MCF 10A (cell line): Measurements from ENCODE around the gene VPS26C. TPM values are rescaled to one million over a fixed set of nuclear protein-coding genes. Genes with fewer than 3 reads are reported as not detected.

Experiments
- BruUV-seq: library from RNA; stranded (reverse); fragments of 400-500 nt; replicated peaks from 2 replicates; lab custom pipeline; 2021; lab: Mats Ljungman, UMichigan
- CTCF ChIA-PET: fragments of 300-600 bp; sonication (Branson Sonifier 250); formaldehyde crosslinking; extraction: SDS; loops from one replicate; lab custom pipeline; 2021; ENCODE audit warnings: antibody characterized with exemption, inconsistent platforms; lab: Yijun Ruan, JAX
- POLR2A ChIA-PET: fragments of 300-600, 350-650 bp; sonication (Branson Sonifier 250); formaldehyde crosslinking; extraction: SDS; loops from one replicate; lab custom pipeline; 2020; ENCODE audit warnings: antibody characterized with exemption, inconsistent platforms; lab: Yijun Ruan, JAX
- DNase-seq: peaks from one replicate; pipeline ENCODE4 v3.0.0-alpha.2; 2018; ENCODE audit not compliant: unreplicated experiment
- H3K27ac Mint-ChIP-seq: one replicate; pipeline ENCODE4 v1.8.0; 2022; ENCODE audit warnings: mild to moderate bottlenecking, low read depth, mixed read lengths; ENCODE audit not compliant: unreplicated experiment
- H3K27me3 Mint-ChIP-seq: one replicate; pipeline ENCODE4 v1.8.0; 2022; ENCODE audit warnings: mixed read lengths; ENCODE audit not compliant: insufficient read depth, unreplicated experiment
- H3K36me3 Mint-ChIP-seq: one replicate; pipeline ENCODE4 v1.8.0; 2022; ENCODE audit warnings: mild to moderate bottlenecking, moderate library complexity, mixed read lengths; ENCODE audit not compliant: insufficient read depth, unreplicated experiment
- H3K4me1 Mint-ChIP-seq: one replicate; pipeline ENCODE4 v1.8.0; 2022; ENCODE audit warnings: mixed read lengths; ENCODE audit not compliant: insufficient read depth, unreplicated experiment
- H3K4me3 Mint-ChIP-seq: one replicate; pipeline ENCODE4 v1.8.0; 2022; ENCODE audit warnings: mild to moderate bottlenecking, moderate library complexity, mixed read lengths; ENCODE audit not compliant: unreplicated experiment
- H3K9me3 Mint-ChIP-seq: one replicate; pipeline ENCODE4 v1.8.0; 2022; ENCODE audit warnings: mixed read lengths; ENCODE audit not compliant: unreplicated experiment
- CTCF ChIP-seq: fragments of 200-600 bp; IDR thresholded peaks from one replicate; pipeline ENCODE4 v1.8.0; 2022; ENCODE audit warnings: antibody characterized with exemption, mild to moderate bottlenecking; ENCODE audit not compliant: unreplicated experiment
- intact Hi-C: fragments of 100-400 bp; cut with micrococcal nuclease; formaldehyde crosslinking; loops from 2 replicates; pipeline ENCODE4 v1.14.1; 2022
- total RNA-seq: library from RNA; stranded (reverse); gene quantifications from 2 replicates; pipeline ENCODE4 v1.2.3, GENCODE V29; 2022

Gene VPS26C
- total RNA-seq, 1 experiment from 2014 or later, result 38.5 TPM

GRCh38 chr21:37220433-37220980 lies 46.6 kb downstream of the VPS26C start:
- intact Hi-C loops, result no loop called here
- Mint-ChIP-seq H3K27ac (no peak overlapping the region), H3K4me3 (peak overlapping the region; percentile 91), H3K36me3 (peaks cover 27% of the 10 kb centered on the region), H3K9me3 (no peaks in the 10 kb centered on the region), H3K27me3 (no peaks in the 10 kb centered on the region), H3K4me1 (peaks cover 10% of the 10 kb centered on the region)
- BruUV-seq, result no TSS peak
- CTCF ChIA-PET, result interaction anchor here (0.6 kb wide), 1 partner anchor 27 kb away, joined by 6 read pairs; no protein-coding TSS in a partner anchor
- TF ChIP-seq CTCF, result no peak
- POLR2A ChIA-PET, result interaction anchor here (0.6 to 1.5 kb wide), 4 partner anchors 9 to 883 kb away, joined by 3 to 5 read pairs (median 4); no protein-coding TSS in a partner anchor
- DNase-seq, result no peak

DNA sequence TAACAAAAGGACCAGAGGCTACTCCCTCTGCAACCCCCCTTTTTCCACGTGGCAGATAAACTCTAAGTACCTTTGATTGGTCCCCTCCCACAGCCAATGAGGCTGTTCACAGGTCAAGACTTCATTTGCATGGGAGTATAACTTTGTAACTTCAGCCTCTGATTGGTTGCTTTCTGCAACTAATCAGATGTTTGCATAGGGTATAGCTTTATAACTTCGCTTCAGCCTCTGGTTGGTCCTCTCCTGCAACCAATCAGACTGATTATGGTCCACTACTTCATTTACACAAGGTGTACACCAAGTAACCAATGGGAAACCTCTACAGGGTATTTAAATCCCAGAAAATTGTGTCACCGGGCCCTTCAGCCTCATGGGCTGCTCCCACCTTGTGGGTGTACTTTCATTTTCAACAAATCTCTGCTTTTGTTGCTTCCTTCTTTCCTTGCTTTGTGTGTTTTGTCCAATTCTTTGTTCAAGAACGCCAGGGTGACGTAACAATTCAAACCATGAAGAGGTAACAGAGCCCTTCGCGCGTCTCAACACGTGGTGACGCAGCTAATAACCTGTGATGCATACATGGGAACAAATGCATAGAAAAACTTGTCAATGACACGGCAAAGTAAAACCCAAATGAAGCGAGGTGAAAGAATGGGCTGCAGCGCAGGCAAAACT lies 47.2 kb downstream of the VPS26C start:
- no peaks in the 10 kb centered on the region for H3K9me3 Mint-ChIP-seq
- H3K27ac Mint-ChIP-seq, result no peak overlapping the region
- CTCF ChIA-PET, result no interaction called here
- POLR2A ChIA-PET, result interaction anchor here (0.6 to 1.5 kb wide), 3 partner anchors 10 to 38 kb away, joined by 4 to 5 read pairs (median 4); no protein-coding TSS in a partner anchor
- H3K4me3 Mint-ChIP-seq, result peak overlapping the region; percentile 91
- H3K27me3 Mint-ChIP-seq, result no peaks in the 10 kb centered on the region
- H3K36me3 Mint-ChIP-seq, result peaks cover 21% of the 10 kb centered on the region
- DNase-seq, result no peak
- no TSS peak for BruUV-seq
- intact Hi-C loops, result no loop called here
- H3K4me1 Mint-ChIP-seq, result peaks cover 10% of the 10 kb centered on the region
- TF ChIP-seq CTCF, result no peak

DNA sequence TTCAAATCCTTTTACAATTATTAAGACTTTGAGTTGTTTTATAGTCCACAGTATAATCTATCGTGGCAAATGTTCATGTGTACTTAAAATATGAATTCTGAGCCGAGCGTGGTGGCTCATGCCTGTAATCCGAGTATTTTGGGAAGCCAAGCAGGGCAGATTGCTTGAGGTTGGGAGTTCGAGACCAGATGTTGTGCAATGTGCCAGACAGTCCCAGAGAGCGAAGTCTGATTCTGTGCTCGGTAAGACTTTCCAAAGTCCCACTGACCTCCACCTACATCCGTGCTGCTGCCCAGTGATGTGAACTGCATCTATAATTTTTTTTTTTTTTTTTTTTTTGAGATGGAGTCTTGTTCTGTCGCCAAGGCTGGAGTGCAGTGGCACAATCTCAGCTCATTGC lies 52.2 kb downstream of the VPS26C start:
- H3K27me3 Mint-ChIP-seq, result no peaks in the 10 kb centered on the region
- H3K4me3 Mint-ChIP-seq, result no peak overlapping the region
- ChIA-PET POLR2A (no interaction called here), CTCF (no interaction called here)
- no peak for DNase-seq
- intact Hi-C loops, result no loop called here
- peaks cover 1% of the 10 kb centered on the region for H3K4me1 Mint-ChIP-seq
- no peaks in the 10 kb centered on the region for H3K9me3 Mint-ChIP-seq
- H3K27ac Mint-ChIP-seq, result no peak overlapping the region
- BruUV-seq, result no TSS peak
- H3K36me3 Mint-ChIP-seq, result no peaks in the 10 kb centered on the region
- TF ChIP-seq CTCF, result no peak

DNA sequence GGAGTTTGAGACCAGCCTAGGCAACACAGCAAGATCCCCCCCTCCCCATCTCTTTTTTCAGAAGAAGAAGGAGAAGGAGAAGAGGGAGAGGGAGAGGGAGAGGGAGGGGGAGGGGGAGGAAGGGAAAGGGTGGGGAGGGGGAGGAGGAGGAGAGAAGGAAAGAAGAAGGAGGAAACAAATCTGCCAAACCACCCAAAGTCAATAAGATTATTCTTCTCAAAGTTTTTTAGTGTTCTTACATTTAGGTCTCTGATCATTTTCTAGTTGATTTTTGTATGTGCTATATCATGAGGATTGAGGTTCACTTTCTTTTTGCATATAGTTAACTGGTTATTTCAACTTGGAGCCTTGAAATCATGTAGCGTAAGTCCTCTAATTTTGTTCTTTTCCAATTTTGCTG lies 56.3 kb downstream of the VPS26C start:
- Mint-ChIP-seq H3K4me1 (peaks cover 5% of the 10 kb centered on the region), H3K27me3 (no peaks in the 10 kb centered on the region), H3K4me3 (no peak overlapping the region), H3K9me3 (no peaks in the 10 kb centered on the region), H3K27ac (no peak overlapping the region), H3K36me3 (no peaks in the 10 kb centered on the region)
- TF ChIP-seq CTCF, result no peak
- DNase-seq, result no peak
- ChIA-PET POLR2A (no interaction called here), CTCF (interaction anchor here (0.6 kb wide), 1 partner anchor 10 kb away, joined by 3 read pairs; no protein-coding TSS in a partner anchor)
- intact Hi-C loops, result no loop called here
- no TSS peak for BruUV-seq
